Measurements from ENCODE around the gene WFDC11. TPM values are rescaled to one million over a fixed set of nuclear protein-coding genes. Genes with fewer than 3 reads are reported as not detected.
A peak's percentile ranks its signal among the peaks of the same experiment; 100 is the strongest.
"Not testable (repeated sequence)": the region's sequence is repeated elsewhere in the genome, so short reads cannot be mapped to it uniquely, and the experiment has no call there.

WFDC11 gene
- total RNA-seq, 2 experiments from 2014 or later: not detected

- ATAC-seq: no peak
- no peak for DNase-seq
- Mint-ChIP-seq H3K4me1 (no peaks in the 10 kb centered on the region), H3K9me3 (ENCODE audit: low read depth) (no peaks in the 10 kb centered on the region), H3K27ac (no peak overlapping the region), H3K27me3 (peaks cover 3% of the 10 kb centered on the region), H3K4me3 (no peak overlapping the region), H3K36me3 (no peaks in the 10 kb centered on the region)
- CTCF ChIA-PET: no interaction called here
Measured at GRCh38 chr20:45646875-45647274, 23.2 kb downstream of the WFDC11 start.

- DNase-seq; H3K9me3 Mint-ChIP-seq (ENCODE audit: low read depth); ATAC-seq; H3K27me3 Mint-ChIP-seq; H3K4me3 Mint-ChIP-seq; H3K4me1 Mint-ChIP-seq; H3K27ac Mint-ChIP-seq; H3K36me3 Mint-ChIP-seq; CTCF ChIA-PET: not testable (repeated sequence)
Measured at GRCh38 chr20:45645869-45646268, 24.2 kb downstream of the WFDC11 start.

GRCh38 chr20:45641076-45641475 lies 29.0 kb downstream of the WFDC11 start:
- H3K9me3 Mint-ChIP-seq (ENCODE audit: low read depth); CTCF ChIA-PET; H3K36me3 Mint-ChIP-seq; H3K27ac Mint-ChIP-seq; H3K4me1 Mint-ChIP-seq; H3K4me3 Mint-ChIP-seq; DNase-seq; ATAC-seq: not testable (repeated sequence)
- H3K27me3 Mint-ChIP-seq: peaks cover 15% of the 10 kb centered on the region

GRCh38 chr20:45639687-45640086 lies 30.4 kb downstream of the WFDC11 start:
- Mint-ChIP-seq H3K36me3 (no peaks in the 10 kb centered on the region), H3K4me3 (no peak overlapping the region), H3K27me3 (peaks cover 14% of the 10 kb centered on the region), H3K27ac (no peak overlapping the region), H3K4me1 (no peaks in the 10 kb centered on the region), H3K9me3 (ENCODE audit: low read depth) (no peaks in the 10 kb centered on the region)
- DNase-seq (no peak), ATAC-seq (no peak)
- CTCF ChIA-PET: no interaction called here

GRCh38 chr20:45636513-45636912 lies 33.5 kb downstream of the WFDC11 start:
- no peak overlapping the region for H3K4me3 Mint-ChIP-seq
- ATAC-seq: no peak
- no peak for DNase-seq
- H3K36me3 Mint-ChIP-seq: no peaks in the 10 kb centered on the region
- H3K9me3 Mint-ChIP-seq (ENCODE audit: low read depth): no peaks in the 10 kb centered on the region
- no peak overlapping the region for H3K27ac Mint-ChIP-seq
- peaks cover 22% of the 10 kb centered on the region for H3K27me3 Mint-ChIP-seq
- H3K4me1 Mint-ChIP-seq: no peaks in the 10 kb centered on the region
- CTCF ChIA-PET: no interaction called here

- H3K4me3 Mint-ChIP-seq: no peak within 1 kb of the TSS
- no peaks in the 10 kb centered on the region for H3K36me3 Mint-ChIP-seq
- H3K9me3 Mint-ChIP-seq (ENCODE audit: low read depth): no peaks in the 10 kb centered on the region
- H3K27ac Mint-ChIP-seq: no peak within 1 kb of the TSS
- no peaks in the 10 kb centered on the region for H3K4me1 Mint-ChIP-seq
- DNase-seq (no peak), ATAC-seq (no peak)
- CTCF ChIA-PET: no interaction called here
- H3K27me3 Mint-ChIP-seq: peaks cover 19% of the 10 kb centered on the region
Measured at GRCh38 chr20:45631184-45631583, 38.9 kb downstream of the WFDC11 start, which contains the start of gene WFDC9. Gene WFDC9 (minus strand): TSS chr20:45631284. CDS start chr20:45610181, 21,103 bp downstream.

- no peak for ATAC-seq
- CTCF ChIA-PET: interaction anchor here (1.1 to 3.7 kb wide), 3 partner anchors 14 to 140 kb away, joined by 3 to 21 read pairs (median 4); no protein-coding TSS in a partner anchor
- DNase-seq: no peak
- Mint-ChIP-seq H3K4me1 (no peaks in the 10 kb centered on the region), H3K4me3 (no peak overlapping the region), H3K9me3 (ENCODE audit: low read depth) (no peaks in the 10 kb centered on the region), H3K36me3 (no peaks in the 10 kb centered on the region), H3K27ac (no peak overlapping the region), H3K27me3 (peaks cover 19% of the 10 kb centered on the region)
Measured at GRCh38 chr20:45630371-45630770, 39.7 kb downstream of the WFDC11 start.

- no peak for DNase-seq
- peak; percentile 67 for ATAC-seq
- no peak within 1 kb of the TSS for H3K27ac Mint-ChIP-seq
- H3K4me1 Mint-ChIP-seq: no peaks in the 10 kb centered on the region
- H3K4me3 Mint-ChIP-seq: no peak within 1 kb of the TSS
- CTCF ChIA-PET: interaction anchor here (1.0 to 3.7 kb wide), 4 partner anchors 11 to 141 kb away, joined by 3 to 21 read pairs (median 4); no protein-coding TSS in a partner anchor
- H3K27me3 Mint-ChIP-seq: peaks cover 22% of the 10 kb centered on the region
- no peaks in the 10 kb centered on the region for H3K9me3 Mint-ChIP-seq (ENCODE audit: low read depth)
- no peaks in the 10 kb centered on the region for H3K36me3 Mint-ChIP-seq
Measured at GRCh38 chr20:45629496-45630100, 40.4 kb downstream of the WFDC11 start, which contains the start of gene WFDC10A. Gene WFDC10A (plus strand): TSS chr20:45629739. CDS start chr20:45629814, 75 bp downstream.

- Mint-ChIP-seq H3K4me3 (no peak overlapping the region), H3K27me3 (peaks cover 25% of the 10 kb centered on the region), H3K4me1 (no peaks in the 10 kb centered on the region), H3K36me3 (no peaks in the 10 kb centered on the region), H3K9me3 (ENCODE audit: low read depth) (no peaks in the 10 kb centered on the region), H3K27ac (no peak overlapping the region)
- DNase-seq (no peak), ATAC-seq (no peak)
- CTCF ChIA-PET: no interaction called here
Measured at GRCh38 chr20:45626540-45626939, 43.5 kb downstream of the WFDC11 start.

GRCh38 chr20:45621593-45621992 lies 48.4 kb downstream of the WFDC11 start:
- CTCF ChIA-PET: no interaction called here

GRCh38 chr20:45617591-45617990 lies 52.4 kb downstream of the WFDC11 start:
- Mint-ChIP-seq H3K9me3 (ENCODE audit: low read depth) (no peaks in the 10 kb centered on the region), H3K4me3 (no peak overlapping the region), H3K4me1 (no peaks in the 10 kb centered on the region), H3K36me3 (no peaks in the 10 kb centered on the region), H3K27me3 (peaks cover 8% of the 10 kb centered on the region), H3K27ac (no peak overlapping the region)
- ATAC-seq: no peak
- CTCF ChIA-PET: interaction anchor here (1.0 kb wide), 1 partner anchor 12 kb away, joined by 3 read pairs; the partner anchor contains the start of gene WFDC10A
- no peak for DNase-seq

More at GRCh38 chr20:45621593-45621992, 48.4 kb downstream of the WFDC11 start:
- Mint-ChIP-seq H3K27ac (no peak overlapping the region), H3K36me3 (no peaks in the 10 kb centered on the region), H3K9me3 (ENCODE audit: low read depth) (no peaks in the 10 kb centered on the region), H3K4me1 (no peaks in the 10 kb centered on the region), H3K27me3 (peaks cover 23% of the 10 kb centered on the region), H3K4me3 (no peak overlapping the region)
- ATAC-seq (no peak), DNase-seq (no peak)

GRCh38 chr20:45612314-45612713 lies 57.7 kb downstream of the WFDC11 start:
- H3K4me3 Mint-ChIP-seq: no peak overlapping the region
- DNase-seq (no peak), ATAC-seq (no peak)
- H3K4me1 Mint-ChIP-seq: peaks cover 6% of the 10 kb centered on the region
- H3K27ac Mint-ChIP-seq: no peak overlapping the region
- peaks cover 5% of the 10 kb centered on the region for H3K27me3 Mint-ChIP-seq
- CTCF ChIA-PET: interaction anchor here (1.1 kb wide), 1 partner anchor 239 kb away, joined by 3 read pairs; no protein-coding TSS in a partner anchor
- H3K36me3 Mint-ChIP-seq: no peaks in the 10 kb centered on the region
- H3K9me3 Mint-ChIP-seq (ENCODE audit: low read depth): peaks cover under 1% of the 10 kb centered on the region

- Mint-ChIP-seq H3K36me3 (no peaks in the 10 kb centered on the region), H3K9me3 (ENCODE audit: low read depth) (peaks cover 5% of the 10 kb centered on the region), H3K4me3 (no peak overlapping the region), H3K4me1 (peaks cover 6% of the 10 kb centered on the region), H3K27me3 (peaks cover 7% of the 10 kb centered on the region), H3K27ac (no peak overlapping the region)
- CTCF ChIA-PET: no interaction called here
- no peak for ATAC-seq
- no peak for DNase-seq
Measured at GRCh38 chr20:45611054-45611453, 59.0 kb downstream of the WFDC11 start.

- DNase-seq: no peak
- H3K9me3 Mint-ChIP-seq (ENCODE audit: low read depth): peaks cover 8% of the 10 kb centered on the region
- CTCF ChIA-PET: no interaction called here
- no peak for ATAC-seq
- H3K27me3 Mint-ChIP-seq: peaks cover 20% of the 10 kb centered on the region
- no peaks in the 10 kb centered on the region for H3K36me3 Mint-ChIP-seq
- H3K27ac Mint-ChIP-seq: no peak overlapping the region
- H3K4me1 Mint-ChIP-seq: peaks cover 6% of the 10 kb centered on the region
- no peak overlapping the region for H3K4me3 Mint-ChIP-seq
Measured at GRCh38 chr20:45607810-45608209, 62.2 kb downstream of the WFDC11 start.
